Spleen (tissue), 7 donors: ENCODE results near the gene RALB.

Experiments
- POLR2A ChIP-seq, 3 donors: fragments of 450-650 bp; IDR thresholded peaks; one replicate each; pipeline ENCODE4 v1.5.1; 2017; ENCODE audit warnings: antibody characterized with exemption in 3 of 3, mild to moderate bottlenecking in 1 of 3
- POLR2AphosphoS5 ChIP-seq, 3 donors: sonication (generic); formaldehyde crosslinking; IDR thresholded peaks; one replicate each; pipeline ENCODE4 v1.5.1; 2017; ENCODE audit warnings: antibody characterized with exemption in 3 of 3
- TF ChIP-seq, protein P1 (sequence below), 11 experiments: fragments of 200-600 bp in 7 of 11; fragments of 450-650 bp in 4 of 11; sonication (generic) in 4 of 11; IDR thresholded peaks in 8 of 11; conservative IDR thresholded peaks in 3 of 11; 1 replicate in 7 of 11; 2 replicates in 4 of 11; pipeline versions ENCODE4 v1.4.0 to v1.8.0; 2016 to 2021; ENCODE audit warnings: antibody characterized with exemption in 11 of 11, inconsistent platforms in 4 of 11, mild to moderate bottlenecking in 1 of 11
- donor health status: DM: no; HTN: no; CAD: no; lungs with moderate emphysema.
- donor health status: DM: no; HTN: no; CAD: no.
- donor health status: DM: no; HTN: no; CAD: no.

- TF ChIP-seq, protein P1, sequence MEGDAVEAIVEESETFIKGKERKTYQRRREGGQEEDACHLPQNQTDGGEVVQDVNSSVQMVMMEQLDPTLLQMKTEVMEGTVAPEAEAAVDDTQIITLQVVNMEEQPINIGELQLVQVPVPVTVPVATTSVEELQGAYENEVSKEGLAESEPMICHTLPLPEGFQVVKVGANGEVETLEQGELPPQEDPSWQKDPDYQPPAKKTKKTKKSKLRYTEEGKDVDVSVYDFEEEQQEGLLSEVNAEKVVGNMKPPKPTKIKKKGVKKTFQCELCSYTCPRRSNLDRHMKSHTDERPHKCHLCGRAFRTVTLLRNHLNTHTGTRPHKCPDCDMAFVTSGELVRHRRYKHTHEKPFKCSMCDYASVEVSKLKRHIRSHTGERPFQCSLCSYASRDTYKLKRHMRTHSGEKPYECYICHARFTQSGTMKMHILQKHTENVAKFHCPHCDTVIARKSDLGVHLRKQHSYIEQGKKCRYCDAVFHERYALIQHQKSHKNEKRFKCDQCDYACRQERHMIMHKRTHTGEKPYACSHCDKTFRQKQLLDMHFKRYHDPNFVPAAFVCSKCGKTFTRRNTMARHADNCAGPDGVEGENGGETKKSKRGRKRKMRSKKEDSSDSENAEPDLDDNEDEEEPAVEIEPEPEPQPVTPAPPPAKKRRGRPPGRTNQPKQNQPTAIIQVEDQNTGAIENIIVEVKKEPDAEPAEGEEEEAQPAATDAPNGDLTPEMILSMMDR (IDR thresholded peaks at IDR 0.05 in 8 of 11, conservative IDR thresholded peaks at IDR 0.05 in 3 of 11) = peak; percentile 36 to 88 (median 73)
- TF ChIP-seq POLR2A (IDR thresholded peaks at IDR 0.05) = no peak
- peak in 2 of 3 donors; percentile 29 to 69 for TF ChIP-seq POLR2AphosphoS5 (IDR thresholded peaks at IDR 0.05)
These were observed 90.9 kb downstream of the RALB start for GRCh38 chr2:120343433-120344105.
